HG02981 (cell line): ENCODE results near the gene HS3ST4.

ENCODE experiments used
- ATAC-seq: cut with Tn5 transposase; IDR thresholded peaks from one replicate; pipeline ENCODE4 v1.9.1; 2021; ENCODE audit warnings: mild to moderate bottlenecking, moderate library complexity; ENCODE audit not compliant: unreplicated experiment

Gene HS3ST4

GRCh38 chr16:25886598-25886997, 194.8 kb downstream of the HS3ST4 start:
- no peak for ATAC-seq

DNA sequence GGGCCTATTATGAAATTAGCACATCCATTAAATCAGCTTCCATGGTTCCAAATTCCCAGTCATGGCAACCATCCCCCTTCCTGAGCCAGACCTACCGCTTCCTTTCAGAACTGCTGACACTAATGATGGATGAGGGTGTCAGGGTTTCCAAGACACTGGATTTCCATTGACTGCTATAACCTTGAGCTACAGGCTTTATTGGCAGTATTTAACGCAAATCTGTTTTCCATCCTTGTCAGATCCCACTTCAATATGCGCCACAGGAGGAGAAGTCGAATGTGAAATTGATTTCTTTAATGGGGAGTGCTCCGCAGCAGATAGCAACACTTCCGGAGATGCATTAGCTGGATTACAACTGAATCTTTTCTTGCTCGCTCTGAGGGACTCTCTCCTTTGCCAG, 197.1 kb downstream of the HS3ST4 start:
- ATAC-seq: no peak

GRCh38 chr16:25893332-25893731, 201.6 kb downstream of the HS3ST4 start:
- ATAC-seq: no peak

GRCh38 chr16:25894093-25894492, 202.3 kb downstream of the HS3ST4 start:
- no peak for ATAC-seq

DNA sequence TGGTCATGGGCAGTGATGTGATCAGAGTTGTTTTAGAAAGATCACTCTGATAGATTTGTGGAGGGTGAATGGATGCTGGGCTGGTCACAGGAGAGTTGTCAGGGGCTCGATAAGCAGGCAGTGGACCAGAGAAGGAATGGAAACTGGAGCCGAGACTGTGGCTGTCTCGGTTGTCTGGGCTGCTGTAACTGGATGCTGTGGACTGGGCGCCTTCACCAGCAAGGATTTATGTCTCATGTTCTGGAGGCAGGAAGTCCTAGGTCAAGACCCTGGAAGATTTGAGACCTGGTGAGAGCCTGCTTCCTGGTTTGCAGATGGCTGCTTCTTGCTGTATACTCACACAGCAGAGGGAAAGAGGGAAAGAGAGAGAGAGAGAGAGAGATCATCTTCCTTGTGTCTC, 203.6 kb downstream of the HS3ST4 start:
- no peak for ATAC-seq

DNA sequence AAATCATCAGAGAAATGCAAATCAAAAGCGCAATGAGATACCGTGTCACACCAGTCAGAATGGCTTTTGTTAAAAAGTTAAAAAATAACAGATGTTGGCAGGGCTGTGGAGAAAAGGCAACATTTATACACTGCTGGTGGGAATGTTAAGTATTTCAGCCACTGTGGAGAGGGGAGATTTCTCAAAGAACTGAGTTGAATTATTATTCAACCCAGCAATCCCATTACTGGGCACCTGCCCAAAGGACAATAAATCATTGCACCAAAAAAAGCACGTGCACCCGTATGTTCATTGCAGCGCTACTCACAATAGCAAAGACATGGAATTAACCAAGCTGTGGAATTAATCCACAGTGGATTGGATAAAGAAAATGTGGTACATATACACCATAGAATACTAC, 204.7 kb downstream of the HS3ST4 start:
- no peak for ATAC-seq

DNA sequence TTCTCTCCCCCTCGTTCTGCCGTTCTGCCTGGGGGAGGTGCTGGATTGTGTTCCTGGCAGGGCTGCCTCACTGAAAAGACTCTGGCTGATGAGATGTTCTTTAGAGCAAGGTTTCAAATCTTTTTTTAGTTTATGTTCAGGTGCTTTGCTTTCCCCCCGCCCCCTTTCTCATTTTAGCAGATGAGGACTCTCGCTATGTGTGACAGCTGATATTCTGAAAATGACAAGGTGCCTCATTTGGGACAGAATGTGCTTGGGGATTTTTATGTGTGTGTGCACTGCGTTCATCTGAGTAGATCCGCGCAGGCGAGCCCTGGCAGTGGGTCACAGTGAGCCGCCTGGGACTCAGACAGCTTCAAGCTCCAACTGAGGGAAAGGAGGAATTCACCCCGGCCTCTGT, 205.9 kb downstream of the HS3ST4 start:
- no peak for ATAC-seq

DNA sequence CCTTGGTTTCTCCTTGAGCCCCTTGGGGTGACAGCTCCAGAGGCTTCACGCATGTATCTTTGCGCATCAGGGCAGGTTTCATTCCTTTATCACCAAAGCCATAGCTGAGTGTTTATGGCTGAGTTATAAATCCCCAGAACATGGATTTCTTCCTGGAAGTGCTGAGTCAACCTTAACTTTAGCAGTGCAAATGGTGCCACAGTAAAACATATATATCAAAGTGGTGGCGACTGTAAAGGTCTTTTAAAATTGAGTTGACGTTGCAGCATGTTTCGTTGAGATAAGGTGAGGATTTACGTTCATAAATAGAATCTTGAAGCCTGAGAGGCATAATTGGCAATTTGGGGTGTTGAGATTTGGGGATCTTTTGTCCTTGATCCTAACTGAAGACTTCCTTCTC, 214.1 kb downstream of the HS3ST4 start:
- ATAC-seq: no peak

- no peak for ATAC-seq
These were observed 219.2 kb downstream of the HS3ST4 start for GRCh38 chr16:25910971-25911370.

DNA sequence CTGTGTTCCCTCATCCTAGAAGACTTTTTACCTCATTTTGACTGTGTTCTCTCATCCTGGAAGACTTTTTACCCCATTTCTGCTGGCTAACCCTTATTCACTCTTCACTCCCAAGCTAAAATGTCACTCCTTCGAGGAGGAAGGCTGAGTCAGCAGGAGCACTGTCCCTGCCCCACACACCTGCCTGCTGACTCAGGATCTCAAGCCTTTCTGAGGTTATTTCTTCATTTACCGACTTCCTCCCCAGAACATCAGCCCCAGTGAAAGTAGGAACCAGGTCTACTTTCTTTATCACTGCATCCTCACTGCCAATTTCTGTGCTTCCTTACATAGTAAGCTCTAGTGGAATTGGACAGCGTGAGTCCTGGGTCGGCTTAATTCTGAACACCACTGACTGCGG, 220.6 kb downstream of the HS3ST4 start:
- ATAC-seq: no peak

DNA sequence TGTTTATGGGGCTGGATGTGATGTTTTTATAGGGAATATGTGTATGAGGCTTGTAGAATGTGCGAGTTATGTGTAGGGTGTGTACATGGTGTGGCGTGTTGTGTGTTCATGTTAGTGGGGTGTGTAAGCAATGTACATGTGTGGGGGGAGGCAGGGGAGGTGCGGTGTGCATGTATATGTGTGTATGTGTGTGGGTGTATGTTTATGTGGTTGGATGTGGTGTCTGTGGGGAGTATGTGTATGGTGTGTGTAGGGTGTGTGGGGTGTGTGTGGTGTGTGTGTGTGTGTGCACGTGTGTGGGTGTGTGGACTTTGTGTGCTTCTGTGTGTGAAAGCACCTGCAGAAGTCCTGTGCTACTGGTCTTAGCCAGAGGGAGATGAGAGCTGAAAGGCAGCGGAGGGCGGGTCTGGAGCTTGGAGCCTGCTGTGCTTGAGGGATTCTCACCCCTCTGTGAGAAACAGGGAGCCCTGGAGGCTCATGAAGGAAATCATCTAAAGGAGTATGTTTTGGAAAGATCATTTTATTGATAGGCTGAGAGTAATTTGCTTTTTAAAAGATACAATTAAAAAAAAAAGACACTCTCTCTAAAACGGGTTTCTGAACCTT, 222.7 kb downstream of the HS3ST4 start:
- no peak for ATAC-seq

- ATAC-seq: no peak
These were observed 224.3 kb downstream of the HS3ST4 start for GRCh38 chr16:25916037-25916436.

- no peak for ATAC-seq
These were observed 230.7 kb downstream of the HS3ST4 start for GRCh38 chr16:25922438-25922837.

GRCh38 chr16:25925421-25925820, 233.7 kb downstream of the HS3ST4 start:
- ATAC-seq: no peak

GRCh38 chr16:25931473-25932035, 239.8 kb downstream of the HS3ST4 start:
- ATAC-seq: no peak

- ATAC-seq: no peak
These were observed 250.2 kb downstream of the HS3ST4 start for GRCh38 chr16:25941800-25942499.

DNA sequence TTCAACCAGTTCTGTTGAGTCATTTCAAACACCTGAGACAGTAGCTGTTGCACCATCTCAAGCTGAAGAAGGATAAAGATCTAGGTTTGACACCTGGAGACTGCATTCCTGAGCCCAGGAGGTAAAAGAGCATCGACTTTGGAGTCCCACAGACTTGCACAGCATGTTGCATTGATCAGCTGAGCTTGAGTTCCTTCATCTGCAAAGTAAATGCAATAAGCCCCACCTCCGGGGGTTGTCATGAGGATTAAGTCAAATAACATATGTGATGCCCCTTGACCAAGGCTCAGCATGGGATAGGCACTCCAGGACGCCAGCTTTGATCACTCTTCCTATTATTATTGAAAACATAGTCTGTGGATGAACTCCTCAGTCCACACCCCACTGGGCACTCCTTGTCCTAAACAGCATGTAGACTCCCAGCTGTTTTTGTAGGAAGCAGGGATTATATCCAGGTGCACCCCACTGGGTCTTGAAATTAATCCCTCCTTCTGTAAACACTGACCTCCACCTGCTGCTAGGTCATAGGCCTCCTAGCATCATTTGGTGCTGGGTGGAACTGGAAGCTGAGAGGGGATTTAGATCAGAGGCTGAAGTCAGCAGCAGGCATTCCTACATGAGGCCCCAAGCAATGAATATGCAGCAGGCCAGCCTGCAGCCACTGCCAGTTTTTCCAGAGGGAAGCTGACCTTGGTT, 259.0 kb downstream of the HS3ST4 start:
- no peak for ATAC-seq

DNA sequence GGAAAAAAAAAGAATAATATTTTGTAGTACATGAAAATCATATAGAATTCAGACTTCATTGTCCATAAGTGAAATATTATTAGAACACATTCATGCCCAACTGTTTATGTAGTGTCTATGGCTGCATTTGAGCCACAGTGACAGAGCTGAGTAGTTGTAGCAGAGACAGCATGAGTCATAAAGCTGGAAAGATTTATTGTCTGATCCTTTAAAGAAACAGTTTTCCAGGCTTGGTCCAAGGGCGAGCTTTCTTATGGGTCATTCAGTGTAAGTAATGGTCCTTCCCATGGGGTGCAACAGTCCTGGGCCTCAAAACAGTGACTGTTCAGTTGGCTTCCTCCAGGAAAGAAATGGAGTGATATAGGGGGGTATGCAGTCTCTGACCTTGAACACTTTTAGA, 260.2 kb downstream of the HS3ST4 start:
- ATAC-seq: no peak

DNA sequence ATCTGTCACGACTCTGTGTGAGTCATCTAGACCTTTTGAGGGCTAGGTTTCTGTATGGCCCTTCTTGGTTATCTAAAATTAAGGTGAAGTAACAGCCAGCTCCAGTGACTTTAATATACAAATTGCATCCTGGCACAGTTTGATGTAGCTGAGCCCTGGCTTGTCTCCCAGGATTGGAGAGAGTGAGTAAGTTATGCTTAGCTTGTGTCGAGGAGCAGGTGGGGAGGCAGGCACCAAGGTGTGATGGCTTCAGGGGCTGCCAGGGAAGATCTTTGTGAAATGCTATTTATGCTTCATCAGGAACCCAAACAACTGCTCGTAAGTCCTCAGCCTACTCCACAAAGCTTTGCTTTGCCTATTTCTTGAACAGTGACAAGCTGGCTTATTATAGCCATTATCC, 261.2 kb downstream of the HS3ST4 start:
- ATAC-seq: no peak

DNA sequence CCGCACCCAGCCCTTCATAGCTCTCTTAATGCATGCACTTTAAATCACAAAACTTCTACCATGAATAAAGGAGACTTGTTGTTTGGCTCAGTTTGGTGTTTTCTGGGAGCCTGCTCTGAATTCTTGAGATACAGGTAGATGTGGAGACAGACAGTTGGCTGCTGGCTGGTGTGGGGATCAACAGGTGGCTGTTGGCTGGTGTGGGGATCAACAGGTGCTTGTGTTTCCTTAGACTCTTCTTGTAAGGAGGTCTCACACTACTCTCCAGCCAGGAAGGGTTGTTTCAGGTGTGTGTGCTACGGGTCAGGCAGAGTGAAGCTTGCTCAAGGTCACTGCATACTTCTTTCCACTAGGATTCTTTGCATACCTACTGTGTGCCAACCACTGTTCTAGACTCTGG, 265.9 kb downstream of the HS3ST4 start:
- no peak for ATAC-seq

- no peak for ATAC-seq
These were observed 267.5 kb downstream of the HS3ST4 start for GRCh38 chr16:25959221-25959620.
